Aorta (tissue), 5 donors: ENCODE measurements around the gene PODXL. TPM values are rescaled to one million over a fixed set of nuclear protein-coding genes. Genes with fewer than 3 reads are reported as not detected.

Source experiments
- ATAC-seq: fragments of 200-7000 bp; cut with Tn5 transposase; one replicate; pipeline ENCODE4 v1.9.1; 2022; ENCODE audit warnings: moderate library complexity; ENCODE audit not compliant: low FRiP score
- DNase-seq, 2 donors: peaks; one replicate each; pipeline ENCODE4 v3.0.0-alpha.2; 2020
- H3K27ac ChIP-seq, 2 donors: one replicate each; pipeline ENCODE4 v1.5.1; 2013; ENCODE audit warnings: low read length in 2 of 2, mild to moderate bottlenecking in 2 of 2, moderate library complexity in 2 of 2, control low read depth in 1 of 2, inconsistent platforms in 1 of 2, low read depth in 1 of 2
- H3K27me3 ChIP-seq, 2 donors: one replicate each; pipeline ENCODE4 v1.6.1; 2013; ENCODE audit warnings: control low read depth in 1 of 2, low read length in 1 of 2, mild to moderate bottlenecking in 1 of 2, moderate library complexity in 1 of 2; ENCODE audit not compliant: insufficient read depth in 2 of 2, control insufficient read depth in 1 of 2
- H3K36me3 ChIP-seq, 2 donors: one replicate each; pipeline ENCODE4 v1.6.1; 2013; ENCODE audit warnings: control low read depth in 1 of 2, low read length in 1 of 2, mild to moderate bottlenecking in 1 of 2; ENCODE audit not compliant: insufficient read depth in 2 of 2, control insufficient read depth in 1 of 2
- H3K4me1 ChIP-seq, 2 donors: one replicate each; pipeline ENCODE4 v1.6.1; 2013; ENCODE audit warnings: low read length in 2 of 2, control low read depth in 1 of 2, mild to moderate bottlenecking in 1 of 2, moderate library complexity in 1 of 2; ENCODE audit not compliant: insufficient read depth in 2 of 2, control insufficient read depth in 1 of 2
- H3K4me3 ChIP-seq, 2 donors: one replicate each; pipeline ENCODE4 v1.5.1; 2013; ENCODE audit warnings: low read length in 2 of 2, control low read depth in 1 of 2, mild to moderate bottlenecking in 1 of 2
- H3K9me3 ChIP-seq: one replicate; pipeline ENCODE4 v1.6.1; 2013; ENCODE audit warnings: mild to moderate bottlenecking, low read length; ENCODE audit not compliant: control insufficient read depth
- WGBS, 2 donors: extraction: QIAGEN DNeasy Blood & Tissue Kit; methylation state at CpG; one replicate each; pipeline ENCODE4 v1.1.7; 2013; 5-methylcytosine and 5-hydroxymethylcytosine counted together
- intact Hi-C, 2 donors: fragments of 100-400 bp; cut with DNase I; formaldehyde crosslinking; loops; one replicate each; pipeline versions ENCODE4 v1.14.2 to v1.15.0; 2022
- polyA plus RNA-seq, 2 donors: library from polyadenylated mRNA; stranded (reverse); fragments of 200-250 nt; gene quantifications; one replicate each; pipeline ENCODE4 v1.2.3, GENCODE V29; 2013
- total RNA-seq, 2 donors: library from RNA; stranded (reverse); fragmentation: NEBNext Ultra II Directional; extraction: Animal tissue kit (Norgen Biotek cat#: 25700); gene quantifications; one replicate each; pipeline ENCODE4 v1.2.1, GENCODE V29; 2021
- donor health status: healthy with polysubstance abuse.
- donor health status: Bipolar disorder and iron deficiency.
- donor health status: DM: no; HTN: no; CAD: no.
- donor health status: DM: no; HTN: no; CAD: no.
- donor health status: DM: yes; HTN: yes; CAD: no.

Gene PODXL
- total and polyA plus RNA-seq, 4 donors = 1.7 to 55.5 (median 14.6) TPM

DNA sequence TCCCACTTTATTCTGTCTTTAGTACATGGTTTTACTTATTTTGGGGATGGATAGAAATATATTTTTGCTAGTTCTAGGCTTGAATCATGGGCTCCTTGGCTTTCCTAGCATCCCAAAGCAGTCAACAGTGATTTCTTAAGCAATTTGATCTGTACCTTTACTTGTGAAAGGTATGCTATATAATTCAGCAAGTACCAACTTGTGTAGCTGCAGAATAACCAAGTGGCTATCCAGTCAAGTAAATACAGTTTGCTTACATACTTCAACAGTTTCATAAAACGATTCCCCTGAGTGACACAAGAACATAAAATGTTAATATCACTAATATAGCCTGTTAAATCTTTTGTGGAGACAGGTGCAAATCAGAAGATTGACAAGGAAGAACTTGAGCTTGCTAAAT, 67.2 kb downstream of the PODXL start:
- intact Hi-C loops = no loop called here
- ATAC-seq (no peak), DNase-seq (no peak)
- 84 to 88% methylated on average over 1 of the region's 1 CpG for WGBS, 2 donors
- Histone ChIP-seq H3K9me3 (no peaks in the 10 kb centered on the region), H3K36me3 (peaks cover 0 to 3% of the 10 kb centered on the region in 2 donors), H3K27ac (no peak overlapping the region), H3K27me3 (no peaks in the 10 kb centered on the region), H3K4me3 (no peak overlapping the region), H3K4me1 (peaks cover 3 to 4% of the 10 kb centered on the region in 2 donors)

DNA sequence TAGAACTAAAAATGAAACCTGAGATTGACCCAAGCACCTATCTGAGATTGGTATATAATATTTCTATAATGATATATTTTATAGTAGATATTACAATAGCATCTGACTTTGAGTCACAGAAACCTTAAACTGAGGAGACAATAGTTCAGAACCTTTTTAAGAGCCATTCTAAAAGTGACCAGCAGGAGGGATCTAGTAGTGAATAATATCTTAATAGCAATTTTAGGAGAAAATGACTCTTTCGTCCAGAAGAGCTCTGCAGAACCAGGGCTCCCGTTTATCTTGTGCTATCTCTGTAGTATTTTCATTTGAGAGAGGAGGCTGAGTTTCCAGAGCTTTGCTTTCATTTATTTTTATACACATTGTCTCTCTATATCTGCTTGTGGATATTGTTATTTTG, 68.1 kb downstream of the PODXL start:
- no peak for ATAC-seq
- DNase-seq = no peak
- 73 to 75% methylated on average over 2 of the region's 2 CpGs for WGBS, 2 donors
- intact Hi-C loops = no loop called here
- Histone ChIP-seq H3K4me1 (peaks cover 3 to 4% of the 10 kb centered on the region in 2 donors), H3K4me3 (no peak overlapping the region), H3K9me3 (no peaks in the 10 kb centered on the region), H3K36me3 (peaks cover 0 to 3% of the 10 kb centered on the region in 2 donors), H3K27ac (no peak overlapping the region), H3K27me3 (no peaks in the 10 kb centered on the region)

DNA sequence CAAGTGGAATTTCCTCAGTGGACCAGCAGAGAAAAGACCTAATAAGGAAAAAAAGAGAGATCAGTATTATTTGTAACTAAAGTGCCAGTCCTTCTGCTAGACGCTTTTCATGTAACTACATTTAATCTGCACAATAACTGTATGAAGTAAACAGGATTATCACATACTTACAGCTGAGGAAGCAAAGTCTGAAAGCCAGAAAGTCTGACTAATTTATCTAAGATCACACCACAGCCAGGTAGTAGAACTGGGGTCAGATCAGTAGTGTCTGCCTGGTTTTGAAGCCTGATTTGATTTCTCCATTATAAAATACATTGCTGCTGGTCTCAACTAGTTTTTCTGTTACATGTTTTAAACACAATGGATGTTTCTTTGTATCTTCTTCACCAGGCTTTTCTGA, 69.2 kb downstream of the PODXL start:
- no peak overlapping the region for H3K4me3 ChIP-seq
- H3K9me3 ChIP-seq = no peaks in the 10 kb centered on the region
- ATAC-seq (no peak), DNase-seq (no peak)
- H3K27ac ChIP-seq = no peak overlapping the region
- H3K27me3 ChIP-seq = no peaks in the 10 kb centered on the region
- peaks cover 0 to 3% of the 10 kb centered on the region in 2 donors for H3K36me3 ChIP-seq
- intact Hi-C loops = no loop called here
- WGBS, 2 donors = 60% methylated on average over 1 of the region's 1 CpG
- H3K4me1 ChIP-seq = peaks cover 3 to 4% of the 10 kb centered on the region in 2 donors

DNA sequence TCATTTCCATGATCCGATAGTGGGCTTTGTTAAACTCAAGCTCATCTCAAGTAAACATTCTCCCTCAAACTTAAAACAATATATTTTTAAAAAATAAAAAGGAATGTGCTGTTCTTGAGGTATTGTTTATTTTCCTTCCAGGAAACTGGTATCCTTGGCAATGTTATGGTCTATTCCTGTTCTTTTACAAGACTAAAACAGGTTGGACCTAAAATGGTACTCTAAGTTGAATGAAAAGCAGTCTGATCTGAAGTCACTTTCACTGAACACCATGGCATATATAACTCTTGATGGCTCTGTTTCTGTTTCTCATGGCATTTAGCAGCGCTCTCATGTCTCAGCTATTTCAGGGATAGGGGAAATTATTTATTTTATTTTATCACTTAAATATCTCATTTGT, 70.1 kb downstream of the PODXL start:
- H3K4me1 ChIP-seq = peaks cover 3 to 4% of the 10 kb centered on the region in 2 donors
- 33 to 50% methylated on average over 2 of the region's 2 CpGs for WGBS, 2 donors
- no peak for ATAC-seq

DNA sequence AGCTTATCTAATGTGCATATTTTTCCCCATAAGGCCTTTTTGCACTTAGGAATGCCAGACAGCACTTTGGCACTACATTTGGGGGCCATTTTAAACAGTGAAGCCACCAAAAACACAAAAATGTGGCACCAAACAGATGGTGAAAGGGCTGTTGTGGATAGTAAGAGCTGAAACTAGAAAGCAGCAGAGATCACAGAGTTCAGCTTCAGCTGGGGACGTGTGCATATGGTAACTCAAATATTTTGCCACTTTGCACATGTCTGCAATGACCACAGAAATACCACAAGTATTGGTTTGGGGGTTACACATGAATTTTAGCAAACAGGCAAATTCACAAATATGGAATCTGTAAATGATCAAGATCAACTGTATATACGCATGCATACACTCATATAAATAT, 72.8 kb downstream of the PODXL start:
- Histone ChIP-seq H3K4me3 (no peak overlapping the region), H3K27me3 (no peaks in the 10 kb centered on the region), H3K27ac (no peak overlapping the region), H3K36me3 (peaks cover 0 to 3% of the 10 kb centered on the region in 2 donors), H3K4me1 (peaks cover 3 to 4% of the 10 kb centered on the region in 2 donors), H3K9me3 (no peaks in the 10 kb centered on the region)
- DNase-seq = no peak
- intact Hi-C loops = no loop called here
- 93 to 96% methylated on average over 2 of the region's 2 CpGs for WGBS, 2 donors
- ATAC-seq = no peak

More for the DNA sequence above, 70.1 kb downstream of the PODXL start:
- no peak overlapping the region for H3K27ac ChIP-seq
- intact Hi-C loops = no loop called here
- H3K36me3 ChIP-seq = peaks cover 0 to 3% of the 10 kb centered on the region in 2 donors
- H3K4me3 ChIP-seq = no peak overlapping the region
- H3K9me3 ChIP-seq = no peaks in the 10 kb centered on the region
- no peaks in the 10 kb centered on the region for H3K27me3 ChIP-seq
- no peak for DNase-seq

DNA sequence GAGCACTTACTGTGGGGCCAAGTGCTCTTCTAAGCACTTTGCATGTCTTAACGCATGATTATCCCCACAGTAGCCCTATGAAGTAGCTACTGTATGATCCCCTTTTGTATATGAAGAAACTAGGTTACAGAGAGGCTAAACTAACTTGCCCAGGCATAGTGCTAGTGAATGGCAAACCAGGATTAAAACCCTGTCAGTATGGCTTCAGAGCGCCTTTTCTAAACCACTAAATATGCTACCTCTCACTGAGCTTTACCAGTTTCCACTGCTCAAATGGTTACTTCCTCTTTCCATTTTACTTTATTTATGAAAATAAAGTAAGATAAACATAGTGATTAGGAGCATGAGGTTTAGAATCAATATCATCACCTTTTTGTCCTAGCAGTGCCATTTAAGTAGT, 73.6 kb downstream of the PODXL start:
- H3K36me3 ChIP-seq = peaks cover 0 to 3% of the 10 kb centered on the region in 2 donors
- no peak for DNase-seq
- no peaks in the 10 kb centered on the region for H3K27me3 ChIP-seq
- no peak overlapping the region for H3K4me3 ChIP-seq
- ATAC-seq = no peak
- 97 to 99% methylated on average over 2 of the region's 2 CpGs for WGBS, 2 donors
- H3K4me1 ChIP-seq = peaks cover 3 to 4% of the 10 kb centered on the region in 2 donors
- no peak overlapping the region for H3K27ac ChIP-seq
- H3K9me3 ChIP-seq = no peaks in the 10 kb centered on the region
- intact Hi-C loops = no loop called here

DNA sequence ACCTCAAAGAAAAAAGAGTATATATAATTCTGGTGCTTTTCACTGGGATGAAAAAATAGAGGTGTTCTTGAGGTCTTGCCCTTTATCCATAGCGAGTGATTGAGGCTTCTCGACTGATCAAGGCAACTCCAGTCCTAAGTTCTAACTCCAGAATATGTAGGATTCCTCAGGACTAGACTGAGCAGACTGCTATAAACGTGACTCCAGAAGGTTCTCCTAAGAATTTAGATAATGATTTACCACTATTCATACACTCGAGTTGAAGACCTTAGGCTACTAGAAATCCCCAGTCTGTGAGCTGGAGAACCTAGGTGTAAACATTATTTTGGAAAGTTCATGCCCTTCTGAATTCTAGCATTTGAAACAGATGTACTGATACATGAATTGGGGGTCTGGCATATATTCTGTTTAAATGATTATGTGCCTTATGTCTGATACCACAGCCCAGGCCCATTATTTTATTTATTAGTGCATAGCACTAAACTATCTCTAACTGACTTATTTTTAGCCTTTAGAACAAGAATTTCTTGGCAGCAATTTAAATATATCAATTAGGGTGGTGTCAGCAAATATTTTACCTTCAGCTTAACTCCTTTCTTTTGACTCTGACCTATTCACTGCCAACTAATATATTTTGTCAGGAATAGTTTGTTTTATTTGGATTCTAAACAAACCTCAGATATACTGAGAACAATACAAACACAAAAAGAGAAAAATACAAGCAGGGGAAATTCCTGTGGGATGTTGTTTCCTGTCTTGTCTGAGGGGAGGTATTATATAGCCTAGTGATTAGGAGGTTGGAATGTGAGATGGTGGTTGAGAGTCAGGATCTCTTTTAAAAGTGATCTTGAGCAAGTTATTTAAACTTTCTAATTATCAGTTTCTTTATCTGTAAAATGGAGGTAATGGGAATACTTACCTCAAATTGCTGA, 75.8 kb downstream of the PODXL start:
- no peaks in the 10 kb centered on the region for H3K36me3 ChIP-seq
- 59 to 61% methylated on average over 4 of the region's 4 CpGs for WGBS, 2 donors
- peaks cover 0 to 4% of the 10 kb centered on the region in 2 donors for H3K4me1 ChIP-seq
- H3K9me3 ChIP-seq = no peaks in the 10 kb centered on the region
- H3K27me3 ChIP-seq = no peaks in the 10 kb centered on the region
- H3K27ac ChIP-seq = no peak overlapping the region
- intact Hi-C loops = no loop called here
- no peak for DNase-seq
- ATAC-seq = peak; percentile 15
- H3K4me3 ChIP-seq = no peak overlapping the region

DNA sequence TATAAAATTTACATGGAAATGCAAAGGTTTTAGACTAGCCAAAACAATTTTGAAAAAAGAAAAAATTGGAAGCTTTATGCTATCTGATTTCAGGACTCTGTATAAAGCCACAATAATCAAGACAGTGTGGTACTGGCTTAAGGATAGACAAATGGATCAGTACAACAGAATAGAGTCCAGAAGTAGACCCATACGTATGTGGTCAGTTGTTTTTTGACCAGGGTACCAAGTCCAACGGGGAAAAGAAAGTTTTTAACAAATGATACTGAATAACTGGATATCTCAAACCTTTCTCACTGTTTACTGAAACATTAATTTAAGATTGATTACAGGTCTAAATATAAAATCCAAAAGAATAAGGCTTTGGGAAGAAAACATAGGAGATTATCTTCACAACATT, 79.7 kb downstream of the PODXL start:
- Histone ChIP-seq H3K4me3 (no peak overlapping the region), H3K27me3 (no peaks in the 10 kb centered on the region), H3K4me1 (no peaks in the 10 kb centered on the region), H3K36me3 (no peaks in the 10 kb centered on the region), H3K9me3 (no peaks in the 10 kb centered on the region), H3K27ac (no peak overlapping the region)
- DNase-seq = no peak
- no peak for ATAC-seq
- WGBS, 2 donors = 81 to 82% methylated on average over 2 of the region's 2 CpGs
- intact Hi-C loops = no loop called here
